Keratinocyte (primary cell): ENCODE results near the gene NPAS3. TPM values are rescaled to one million over a fixed set of nuclear protein-coding genes. Genes with fewer than 3 reads are reported as not detected.

ENCODE experiments used
- DNase-seq: peaks from one replicate; pipeline ENCODE4 v3.0.0-alpha.2; 2011; ENCODE audit warnings: low read depth, missing footprints, low spot score
- FAIRE-seq: peaks from 2 replicates; lab custom pipeline; 2011; peaks lifted over from hg19 to GRCh38; lab: Jason Lieb, UNC
- H2AFZ ChIP-seq: 2 replicates; pipeline ENCODE4 v1.6.0; 2012; ENCODE audit warnings: low read length, control low read depth, inconsistent platforms; ENCODE audit not compliant: control insufficient read depth
- H3K27ac ChIP-seq: 2 replicates; pipeline ENCODE4 v1.5.1; 2011; ENCODE audit warnings: low read length; ENCODE audit not compliant: control insufficient read depth, insufficient read depth
- H3K27me3 ChIP-seq: 3 replicates; pipeline ENCODE4 v1.6.0; 2011; ENCODE audit warnings: low read length; ENCODE audit not compliant: control insufficient read depth, insufficient read depth; ENCODE audit errors: extremely low read depth
- H3K36me3 ChIP-seq, 2 experiments: 2 replicates in 1 of 2; 3 replicates in 1 of 2; pipeline ENCODE4 v1.5.1; 2011; ENCODE audit warnings: low read length in 2 of 2, mild to moderate bottlenecking in 1 of 2; ENCODE audit not compliant: control insufficient read depth in 2 of 2, insufficient read depth in 2 of 2; ENCODE audit errors: extremely low read depth in 1 of 2
- H3K4me1 ChIP-seq: 3 replicates; pipeline ENCODE4 v1.5.1; 2011; ENCODE audit warnings: low read length; ENCODE audit not compliant: control insufficient read depth, insufficient read depth; ENCODE audit errors: extremely low read depth
- H3K4me2 ChIP-seq: 3 replicates; pipeline ENCODE4 v1.6.0; 2011; ENCODE audit warnings: low read depth, low read length; ENCODE audit not compliant: control insufficient read depth, insufficient read depth; ENCODE audit errors: extremely low read depth
- H3K4me3 ChIP-seq, 3 experiments: fragments of 200-600 bp in 1 of 3; sonication (generic) in 1 of 3; 2 replicates in 2 of 3; 3 replicates in 1 of 3; pipeline ENCODE4 v1.5.1; 2011 to 2016; ENCODE audit warnings: low read length in 3 of 3, mild to moderate bottlenecking in 3 of 3, control low read depth in 2 of 3, inconsistent platforms in 1 of 3, low read depth in 1 of 3, mixed read lengths in 1 of 3, mixed run types in 1 of 3, moderate library complexity in 1 of 3; ENCODE audit not compliant: control insufficient read depth in 2 of 3, insufficient read depth in 2 of 3; ENCODE audit errors: extremely low read depth in 1 of 3
- H3K79me2 ChIP-seq: 2 replicates; pipeline ENCODE4 v1.6.0; 2012; ENCODE audit warnings: low read length; ENCODE audit not compliant: control insufficient read depth, insufficient read depth
- H3K9ac ChIP-seq: 3 replicates; pipeline ENCODE4 v1.6.0; 2011; ENCODE audit warnings: low read length; ENCODE audit not compliant: control insufficient read depth, insufficient read depth; ENCODE audit errors: extremely low read depth
- H3K9me1 ChIP-seq: 3 replicates; pipeline ENCODE4 v1.6.0; 2011; ENCODE audit warnings: low read length; ENCODE audit not compliant: control insufficient read depth, insufficient read depth; ENCODE audit errors: extremely low read depth
- H3K9me3 ChIP-seq: 2 replicates; pipeline ENCODE4 v1.5.1; 2012; ENCODE audit warnings: low read depth, low read length; ENCODE audit not compliant: control insufficient read depth
- H4K20me1 ChIP-seq: 3 replicates; pipeline ENCODE4 v1.6.0; 2011; ENCODE audit warnings: low read length; ENCODE audit not compliant: control insufficient read depth, insufficient read depth; ENCODE audit errors: extremely low read depth
- CTCF ChIP-seq, 3 experiments: IDR thresholded peaks in 1 of 3; conservative IDR thresholded peaks in 1 of 3; optimal IDR thresholded peaks in 1 of 3; 2 replicates in 2 of 3; 3 replicates in 1 of 3; pipeline versions ENCODE3 to v1.5.1; 2011; ENCODE audit warnings: low read length in 3 of 3, mild to moderate bottlenecking in 3 of 3, moderate library complexity in 2 of 3, control low read depth in 1 of 3, inconsistent platforms in 1 of 3; ENCODE audit not compliant: insufficient read depth in 2 of 3; ENCODE audit errors: extremely low read depth in 1 of 3
- EZH2 ChIP-seq: IDR thresholded peaks from one replicate; pipeline ENCODE4 v1.6.1; 2012; ENCODE audit warnings: inconsistent platforms, mild to moderate bottlenecking, low read length, moderate library complexity
- dilution Hi-C: fragments of 300-500 bp; cut with MboI; formaldehyde crosslinking; loops from one replicate; pipeline ENCODE4 v1.7.0; 2020; ENCODE audit warnings: low sequenced_read_pairs; ENCODE audit not compliant: extremely low pct_ligation_motif_present
- polyA plus RNA-seq, 5 experiments: library from polyadenylated mRNA; depleted of rRNA in 3 of 5; stranded (reverse) in 3 of 5; stranded (forward) in 1 of 5; unstranded in 1 of 5; fragments of >200 nt; gene quantifications; 1 replicate in 1 of 5; 2 replicates in 3 of 5; 3 replicates in 1 of 5; pipeline versions ENCODE4 v1.2.1 to v1.2.3, GENCODE V29; 2011 to 2012; ENCODE audit warnings: missing spikeins in 2 of 5, low read depth in 1 of 5, low replicate concordance in 1 of 5

NPAS3 gene
- polyA plus RNA-seq, 1 donor (not counting 4 experiments of a cell fraction or from before 2014, with no cell fraction given) = 0.07 TPM

GRCh38 chr14:33534632-33535031 is 596.0 kb downstream of the NPAS3 start:
- DNase-seq = no peak

GRCh38 chr14:33539918-33540357 is 601.3 kb downstream of the NPAS3 start:
- Histone ChIP-seq H3K79me2 (no peaks in the 10 kb centered on the region), H2AFZ (no peak overlapping the region), H3K36me3 (no peaks in the 10 kb centered on the region), H3K27me3 (no peaks in the 10 kb centered on the region), H3K4me1 (no peaks in the 10 kb centered on the region), H4K20me1 (no peaks in the 10 kb centered on the region), H3K4me2 (no peak overlapping the region), H3K9me1 (no peaks in the 10 kb centered on the region), H3K4me3 (no peak overlapping the region), H3K27ac (no peak overlapping the region), H3K9ac (no peak overlapping the region), H3K9me3 (no peaks in the 10 kb centered on the region)
- FAIRE-seq (no peak), DNase-seq (no peak)
- dilution Hi-C loops = no loop called here
- no peak for TF ChIP-seq CTCF (optimal IDR thresholded peaks at IDR 0.05 in 1 of 3, IDR thresholded peaks at IDR 0.05 in 1 of 3, conservative IDR thresholded peaks at IDR 0.05 in 1 of 3; ENCODE audit: extremely low read depth in 1 of 3, insufficient read depth in 2 of 3, low read length in 3 of 3)
- TF ChIP-seq EZH2 = no peak

More at GRCh38 chr14:33534632-33535031, 596.0 kb downstream of the NPAS3 start:
- TF ChIP-seq EZH2 (no peak), CTCF (optimal IDR thresholded peaks at IDR 0.05 in 1 of 3, IDR thresholded peaks at IDR 0.05 in 1 of 3, conservative IDR thresholded peaks at IDR 0.05 in 1 of 3; ENCODE audit: extremely low read depth in 1 of 3, insufficient read depth in 2 of 3, low read length in 3 of 3) (no peak)
- no peaks in the 10 kb centered on the region for H3K9me1 ChIP-seq
- dilution Hi-C loops = no loop called here
- no peaks in the 10 kb centered on the region for H4K20me1 ChIP-seq
- no peaks in the 10 kb centered on the region for H3K4me1 ChIP-seq
- no peak overlapping the region for H3K27ac ChIP-seq
- FAIRE-seq = no peak
- H3K27me3 ChIP-seq = no peaks in the 10 kb centered on the region
- no peaks in the 10 kb centered on the region for H3K36me3 ChIP-seq
- no peak overlapping the region for H3K4me3 ChIP-seq
- H2AFZ ChIP-seq = no peak overlapping the region
- H3K9ac ChIP-seq = no peak overlapping the region
- H3K79me2 ChIP-seq = no peaks in the 10 kb centered on the region
- no peaks in the 10 kb centered on the region for H3K9me3 ChIP-seq
- no peak overlapping the region for H3K4me2 ChIP-seq
